Activated CD4-positive, alpha-beta T cell treated with anti-CD3 and anti-CD28 coated beads, Interleukin-2, amount 50 U/mL, for 24 hours (primary cell): ENCODE measurements around the gene MANEAL.

Experiments
- DNase-seq, 2 donors: peaks; one replicate each; pipeline ENCODE4 v3.0.0-alpha.2; 2020; ENCODE audit warnings: low read depth in 1 of 2, low spot score in 1 of 2

MANEAL gene

DNA sequence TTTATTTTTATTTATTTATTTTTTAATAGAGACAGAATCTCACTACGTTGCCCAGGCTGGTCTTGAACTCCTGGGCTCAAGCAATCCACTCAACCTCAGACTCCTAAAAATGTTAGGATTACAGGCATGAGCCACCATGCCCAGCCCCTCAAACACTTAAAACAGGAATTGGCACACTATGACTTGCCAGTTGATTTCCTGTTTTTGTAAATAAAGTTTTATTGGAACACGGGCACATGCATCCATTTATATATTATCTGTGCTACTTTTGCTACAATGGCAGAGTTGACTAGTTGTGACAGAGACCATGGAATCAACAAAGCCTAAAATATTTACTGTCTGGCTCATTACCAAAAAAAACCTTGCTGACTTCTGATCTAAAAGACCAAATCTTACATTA is 30.4 kb downstream of the MANEAL start:
- no peak for DNase-seq

DNA sequence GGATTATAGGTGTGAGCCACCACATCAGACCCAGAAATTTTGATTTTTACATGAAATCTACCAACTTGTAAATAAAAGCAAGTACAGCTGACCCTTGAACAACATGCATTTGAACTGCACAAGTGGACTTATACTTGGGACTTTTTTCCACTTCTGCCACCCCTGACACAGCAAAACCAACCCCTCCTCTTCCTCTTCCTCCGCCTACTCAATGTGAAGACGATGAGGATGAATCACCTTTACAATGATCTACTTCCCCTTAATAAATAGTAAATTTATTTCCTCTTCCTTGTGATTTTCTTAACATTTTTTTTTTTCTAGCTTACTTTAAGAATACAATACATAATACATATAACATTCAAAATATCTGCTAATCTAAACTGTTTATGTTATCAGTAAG is 31.9 kb downstream of the MANEAL start:
- DNase-seq = no peak

DNA sequence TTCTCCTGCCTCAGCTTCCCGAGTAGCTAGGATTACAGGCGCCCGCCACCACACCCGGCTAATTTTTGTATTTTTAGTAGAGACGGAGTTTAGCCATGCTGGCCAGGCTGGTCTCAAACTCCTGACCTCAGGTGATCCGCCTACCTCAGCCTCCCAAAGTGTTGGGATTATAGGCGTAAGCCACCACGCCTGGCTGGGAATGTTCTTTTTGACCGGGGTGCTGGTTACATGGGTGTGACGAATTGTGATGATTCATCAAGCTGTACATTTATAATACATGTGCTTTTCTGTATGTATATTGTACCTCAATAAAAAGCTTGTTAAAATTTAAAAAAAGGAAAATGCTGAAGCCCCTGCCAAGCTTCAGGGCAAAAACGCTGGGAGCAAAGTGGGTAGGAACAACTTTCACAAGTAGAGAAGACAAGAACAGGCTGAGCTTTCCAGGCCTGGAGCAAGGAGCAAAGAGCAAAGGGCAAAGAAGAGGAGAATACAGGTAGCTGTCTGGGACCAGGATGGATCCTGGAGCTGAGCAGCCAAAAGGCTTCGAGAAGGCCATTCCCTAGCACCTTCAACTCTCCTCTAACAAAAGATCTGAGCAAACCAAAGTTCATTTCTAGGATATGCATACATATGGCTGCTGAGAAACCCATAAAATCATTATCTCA is 34.9 kb downstream of the MANEAL start:
- no peak for DNase-seq

DNA sequence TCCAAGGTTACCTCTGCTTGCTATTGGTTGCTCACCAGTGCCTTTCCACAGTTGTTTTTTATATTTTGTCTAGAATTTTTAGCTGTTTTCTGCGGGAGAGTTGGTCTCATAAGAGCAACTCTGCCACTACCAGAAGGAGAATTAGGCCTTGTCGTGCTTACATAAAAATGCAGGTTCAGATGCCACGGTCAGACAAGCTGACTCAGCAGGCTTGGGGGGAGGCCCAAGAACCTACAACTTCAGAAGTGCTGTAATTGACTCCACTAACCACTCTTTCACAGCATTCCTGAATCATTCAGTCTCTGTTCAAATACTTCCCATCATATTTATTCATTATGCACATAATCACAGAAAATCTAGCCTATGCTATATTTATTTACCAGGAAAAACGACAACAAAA is 37.5 kb downstream of the MANEAL start:
- DNase-seq = no peak

DNA sequence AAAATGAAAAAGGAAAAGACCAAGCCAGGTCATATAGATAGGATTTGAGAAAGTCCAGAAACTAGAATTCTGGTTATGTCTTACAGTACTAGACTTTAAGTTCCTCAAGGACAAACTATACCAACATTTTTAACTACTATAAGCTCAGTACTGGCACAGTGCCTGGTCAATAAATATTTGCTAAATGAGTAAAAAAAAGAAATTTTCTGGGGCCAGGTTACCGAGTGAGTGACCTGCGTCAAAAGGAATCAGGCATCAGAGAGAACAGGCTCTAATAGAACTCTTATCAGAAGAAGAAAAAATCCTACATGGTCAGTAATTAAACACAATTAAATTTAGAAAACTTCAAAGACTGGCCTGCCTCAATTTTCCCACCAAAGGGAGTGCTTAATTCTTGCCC is 38.2 kb downstream of the MANEAL start:
- DNase-seq = no peak

DNA sequence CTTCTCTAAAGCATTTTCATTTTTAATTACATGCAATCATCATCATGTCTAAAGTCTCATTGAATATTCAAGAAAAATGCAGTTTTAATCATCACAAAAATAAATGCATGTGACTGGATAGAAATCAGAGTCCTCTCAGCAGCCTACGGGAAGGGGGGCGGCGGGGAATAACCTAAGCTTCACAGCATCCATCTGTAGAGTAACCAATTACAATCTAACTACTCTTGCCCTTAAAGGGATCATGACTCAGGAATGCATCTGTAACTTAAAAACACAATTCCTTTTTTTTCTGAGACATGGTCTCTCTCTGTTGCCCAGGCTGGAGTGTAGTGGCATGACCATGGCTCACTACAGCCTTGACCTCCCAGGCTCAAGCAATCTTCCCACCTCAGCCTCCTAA is 43.1 kb downstream of the MANEAL start:
- no peak for DNase-seq

DNA sequence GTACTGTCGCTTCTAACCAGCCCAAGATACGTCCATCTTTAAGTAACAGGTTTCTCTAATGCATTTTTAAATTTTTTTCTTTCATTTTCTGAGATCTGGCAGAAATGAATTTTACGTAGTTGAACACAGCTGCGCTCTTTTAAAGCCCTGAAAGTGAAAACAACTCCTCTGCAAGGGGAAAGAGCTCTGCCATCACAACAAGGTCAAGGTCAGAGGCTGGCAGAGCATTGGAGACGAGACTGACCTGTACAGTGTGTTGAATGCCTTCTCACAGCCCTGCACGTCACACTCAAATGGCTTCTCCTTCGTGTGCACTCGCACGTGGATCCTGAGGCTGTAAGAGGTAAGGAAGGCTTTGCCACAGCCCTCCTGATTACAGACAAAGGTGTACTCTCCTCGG is 46.0 kb downstream of the MANEAL start:
- no peak for DNase-seq

DNA sequence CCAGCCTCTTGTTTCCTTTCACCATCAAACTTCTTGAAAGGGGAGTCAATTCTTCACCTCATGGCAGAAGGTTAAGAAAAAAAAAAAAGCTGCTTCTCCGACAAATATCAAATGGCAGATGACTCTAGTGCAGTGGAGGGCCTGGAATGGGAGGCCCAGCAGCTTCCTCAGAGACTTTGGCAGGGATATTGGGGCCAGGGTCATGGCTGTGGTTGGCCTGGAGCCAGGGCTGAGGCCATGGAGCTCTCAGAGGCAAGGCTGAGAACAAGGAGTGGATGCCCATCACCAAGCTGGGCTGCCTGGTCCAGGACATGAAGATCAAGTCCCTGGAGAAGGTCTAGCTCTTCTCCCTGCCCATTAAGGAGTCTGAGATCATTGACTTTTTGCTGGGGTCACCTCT is 47.1 kb downstream of the MANEAL start:
- no peak for DNase-seq

DNA sequence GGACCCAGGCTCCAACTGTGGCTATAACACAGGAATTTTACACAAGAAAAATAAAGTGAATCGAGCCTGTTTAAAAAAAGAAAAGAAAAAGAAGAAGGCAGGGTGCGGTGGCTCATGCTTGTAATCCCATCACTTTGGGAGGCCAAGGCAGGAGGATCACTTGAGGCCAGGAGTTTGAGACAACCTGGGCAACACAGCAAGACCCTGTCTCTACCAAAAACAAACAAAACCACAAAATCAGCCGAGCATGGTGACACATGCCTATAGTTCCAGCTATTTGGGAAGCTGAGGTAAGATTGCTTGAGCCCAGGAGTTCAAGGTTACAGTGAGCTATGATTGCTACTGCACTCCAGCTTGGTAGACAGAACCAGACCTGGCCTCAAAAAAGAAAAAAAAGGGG is 48.0 kb downstream of the MANEAL start:
- no peak for DNase-seq

DNA sequence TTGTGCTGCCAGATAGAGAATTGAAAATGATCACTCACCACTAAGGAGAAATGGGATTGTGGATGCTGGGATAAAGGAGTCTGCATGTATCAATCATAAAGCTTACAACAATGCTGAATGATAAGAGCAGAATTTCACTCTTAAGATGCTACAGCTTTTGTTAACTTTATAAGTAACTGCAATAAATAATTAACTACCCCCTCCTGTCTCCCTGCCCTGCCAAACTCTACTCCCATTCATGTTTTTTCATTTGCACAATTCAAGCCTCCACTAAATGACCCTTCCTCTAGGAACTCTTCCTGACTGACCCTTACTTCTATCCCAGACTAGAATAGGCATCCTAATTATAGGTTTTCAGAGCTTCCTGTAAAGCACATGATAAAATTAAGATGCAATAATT is 50.9 kb downstream of the MANEAL start:
- DNase-seq = no peak

DNA sequence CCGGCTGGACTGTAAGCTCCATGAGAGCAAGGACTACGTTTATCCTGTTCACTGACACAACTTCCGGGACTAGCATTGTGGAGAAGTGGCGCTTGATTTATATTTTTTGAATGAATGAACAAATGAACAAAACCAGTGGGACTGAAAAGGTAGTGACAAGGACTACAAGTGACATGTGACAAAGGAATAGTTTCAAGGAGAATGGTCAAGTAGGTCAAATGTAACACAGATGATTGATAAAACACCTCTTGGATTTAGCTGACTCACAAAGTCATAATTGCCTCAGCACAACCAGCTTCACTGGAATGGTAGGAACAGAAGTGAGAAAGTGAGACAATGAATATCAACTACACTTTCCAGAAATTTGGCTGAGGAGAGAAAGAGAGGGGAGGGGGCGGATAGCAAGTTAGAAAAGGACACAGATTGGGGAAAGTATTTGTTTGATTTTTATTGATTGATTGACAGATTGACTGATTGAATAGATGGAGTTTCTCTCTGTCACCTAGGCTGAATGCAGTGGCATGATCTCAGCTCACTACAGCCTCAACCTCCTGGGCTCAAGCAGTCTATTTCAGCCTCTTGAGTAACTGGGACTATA is 51.5 kb downstream of the MANEAL start:
- DNase-seq = no peak

DNA sequence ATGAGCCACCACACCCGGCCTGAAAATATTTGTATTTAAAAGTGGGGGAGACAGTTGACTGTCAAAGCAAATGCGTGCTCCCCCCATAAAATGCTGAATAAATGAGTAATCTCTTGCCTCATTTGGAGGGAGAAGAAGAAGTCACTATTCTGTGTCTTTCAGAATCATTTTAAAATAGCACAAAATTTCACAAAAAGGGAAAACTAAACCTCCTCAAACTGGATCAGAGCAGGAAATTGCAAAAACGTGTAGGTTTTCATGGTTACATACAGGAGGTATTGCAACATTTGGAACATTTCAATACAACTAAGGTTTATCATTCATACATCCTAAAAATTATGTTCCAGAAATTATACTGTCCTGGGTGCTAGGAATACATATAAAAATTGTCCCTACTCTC is 52.1 kb downstream of the MANEAL start:
- DNase-seq = no peak

DNA sequence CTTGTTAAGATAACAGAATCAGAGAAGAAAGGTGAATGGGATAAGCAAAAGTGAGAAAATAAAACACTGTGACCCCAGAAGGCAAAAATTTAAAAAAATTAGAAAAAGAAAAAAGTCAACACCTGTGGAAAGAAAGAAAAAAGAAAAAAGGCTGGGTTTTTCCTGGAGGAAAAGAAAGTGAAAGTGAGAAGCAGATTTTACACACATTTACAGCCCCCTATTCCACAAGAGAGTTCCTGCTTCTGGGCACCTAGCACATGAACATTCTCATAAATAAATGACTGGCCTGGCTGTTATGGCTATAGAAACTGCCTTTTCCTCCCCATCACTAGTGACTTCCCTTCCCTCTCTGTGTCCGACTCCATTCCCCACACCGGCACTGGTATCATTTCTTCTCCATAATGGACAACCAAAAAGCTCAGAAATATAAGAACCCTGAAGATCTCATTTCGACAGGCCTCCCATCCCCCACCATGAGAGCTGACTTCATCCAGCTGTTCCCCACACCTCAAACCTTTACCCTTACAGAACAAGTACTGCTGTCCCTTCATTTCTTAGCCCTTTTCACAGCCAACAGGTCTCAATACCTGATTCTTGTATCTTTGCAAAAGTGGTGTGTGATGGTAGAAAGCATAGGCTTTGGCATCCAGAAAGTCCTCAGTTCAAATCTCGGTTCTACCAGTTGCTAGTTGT is 53.1 kb downstream of the MANEAL start:
- no peak for DNase-seq

DNA sequence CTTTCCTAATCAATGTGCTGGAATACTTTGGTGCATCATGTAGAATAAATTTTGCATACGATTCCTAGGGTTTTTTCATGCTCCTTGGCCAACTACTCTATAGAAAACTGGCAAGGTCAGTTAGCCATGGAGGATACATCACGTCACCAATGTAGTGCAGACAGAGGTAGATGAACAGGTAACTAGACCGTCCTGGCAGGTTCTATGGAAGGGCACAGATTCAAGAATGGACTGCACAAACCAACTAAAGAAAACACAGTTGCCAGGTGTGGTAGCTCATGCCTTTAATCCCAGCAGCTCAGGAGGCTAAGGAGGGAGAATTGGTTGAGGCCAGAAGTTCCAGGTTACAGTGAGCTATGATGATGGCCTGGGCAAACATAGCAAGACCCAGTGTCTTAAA is 55.8 kb downstream of the MANEAL start:
- DNase-seq = no peak

DNA sequence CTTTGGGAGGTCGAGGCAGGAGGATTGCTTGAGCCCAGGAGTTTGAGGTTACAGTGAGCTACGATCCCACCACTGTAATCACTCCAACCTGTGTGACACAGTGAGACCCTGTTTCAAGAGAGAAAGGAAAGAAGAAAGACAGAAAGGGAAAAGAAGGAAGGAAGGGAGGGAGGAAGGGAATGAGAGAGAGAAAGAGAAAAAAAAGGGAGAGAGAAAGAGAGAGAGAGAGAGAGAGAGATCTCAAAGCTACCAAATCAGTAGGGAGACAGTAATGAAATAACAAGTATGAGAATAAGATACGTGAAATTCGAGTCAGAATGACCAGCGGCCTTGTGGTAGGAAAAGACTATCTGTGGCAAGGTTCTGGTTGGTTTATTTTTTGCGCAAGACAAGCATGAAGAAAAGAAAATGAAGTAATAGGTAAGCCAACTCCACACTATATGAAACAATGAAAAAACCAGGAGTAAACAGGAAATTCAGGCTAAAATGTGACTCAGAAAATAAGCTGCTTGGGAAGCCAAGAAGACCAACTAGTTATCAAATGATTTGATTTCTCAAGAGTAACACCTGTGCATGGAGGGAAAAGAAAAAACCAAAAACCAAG is 56.8 kb downstream of the MANEAL start:
- no peak for DNase-seq
